Astrocyte (in vitro differentiated cells and primary cell): ENCODE measurements around the gene LAIR2. TPM values are rescaled to one million over a fixed set of nuclear protein-coding genes. Genes with fewer than 3 reads are reported as not detected.
"Not testable (repeated sequence)": the region's sequence is repeated elsewhere in the genome, so short reads cannot be mapped to it uniquely, and the experiment has no call there.

ENCODE experiments used
- DNase-seq: peaks from one replicate; pipeline ENCODE4 v3.0.0-alpha.2; 2010; ENCODE audit warnings: low read depth
- FAIRE-seq: peaks from 2 replicates; lab custom pipeline; 2011; peaks lifted over from hg19 to GRCh38; lab: Jason Lieb, UNC
- H2AFZ ChIP-seq: 2 replicates; pipeline ENCODE4 v1.6.0; 2012; ENCODE audit warnings: low read depth, low read length, inconsistent platforms
- H3K27ac ChIP-seq: 2 replicates; pipeline ENCODE4 v1.5.1; 2011; ENCODE audit warnings: low read depth, low read length, inconsistent platforms
- H3K27me3 ChIP-seq: 2 replicates; pipeline ENCODE4 v1.6.0; 2011; ENCODE audit warnings: low read length, inconsistent platforms; ENCODE audit not compliant: insufficient read depth
- H3K36me3 ChIP-seq: 2 replicates; pipeline ENCODE4 v1.5.1; 2011; ENCODE audit warnings: low read length, inconsistent platforms; ENCODE audit not compliant: insufficient read depth
- H3K4me1 ChIP-seq: 2 replicates; pipeline ENCODE4 v1.5.1; 2011; ENCODE audit warnings: low read length, inconsistent platforms; ENCODE audit not compliant: insufficient read depth
- H3K4me2 ChIP-seq: 2 replicates; pipeline ENCODE4 v1.6.0; 2012; ENCODE audit warnings: low read length, inconsistent platforms
- H3K4me3 ChIP-seq: 2 replicates; pipeline ENCODE4 v1.5.1; 2011; ENCODE audit warnings: low read depth, mild to moderate bottlenecking, low read length, inconsistent platforms; ENCODE audit not compliant: insufficient read depth
- H3K79me2 ChIP-seq: 2 replicates; pipeline ENCODE4 v1.6.0; 2012; ENCODE audit warnings: mild to moderate bottlenecking, low read length, inconsistent platforms; ENCODE audit not compliant: insufficient read depth
- H3K9ac ChIP-seq: 2 replicates; pipeline ENCODE4 v1.6.0; 2012; ENCODE audit warnings: mild to moderate bottlenecking, low read length, inconsistent platforms
- H3K9me3 ChIP-seq: 2 replicates; pipeline ENCODE4 v1.5.1; 2012; ENCODE audit warnings: low read depth, mild to moderate bottlenecking, low read length, inconsistent platforms; ENCODE audit not compliant: insufficient read depth
- H4K20me1 ChIP-seq: 2 replicates; pipeline ENCODE4 v1.6.0; 2012; ENCODE audit warnings: low read length, inconsistent platforms; ENCODE audit not compliant: insufficient read depth
- H3K27ac Mint-ChIP-seq: one replicate; pipeline ENCODE4 v1.8.0; 2021; ENCODE audit warnings: mild to moderate bottlenecking, mixed read lengths; ENCODE audit not compliant: unreplicated experiment
- H3K27me3 Mint-ChIP-seq: one replicate; pipeline ENCODE4 v1.8.0; 2021; ENCODE audit warnings: low read depth, mixed read lengths; ENCODE audit not compliant: unreplicated experiment
- H3K36me3 Mint-ChIP-seq: one replicate; pipeline ENCODE4 v1.8.0; 2021; ENCODE audit warnings: low read depth, mixed read lengths; ENCODE audit not compliant: unreplicated experiment
- H3K4me1 Mint-ChIP-seq: one replicate; pipeline ENCODE4 v1.8.0; 2021; ENCODE audit warnings: low read depth, mixed read lengths; ENCODE audit not compliant: unreplicated experiment
- H3K4me3 Mint-ChIP-seq: one replicate; pipeline ENCODE4 v1.8.0; 2021; ENCODE audit warnings: mild to moderate bottlenecking, moderate library complexity, mixed read lengths; ENCODE audit not compliant: unreplicated experiment
- H3K9me3 Mint-ChIP-seq: one replicate; pipeline ENCODE4 v1.8.0; 2021; ENCODE audit warnings: mild to moderate bottlenecking, mixed read lengths; ENCODE audit not compliant: unreplicated experiment
- CTCF ChIP-seq: IDR thresholded peaks from 2 replicates; pipeline ENCODE4 v1.5.1; 2011; ENCODE audit warnings: low read depth, mild to moderate bottlenecking, inconsistent platforms, low read length, moderate library complexity; ENCODE audit not compliant: insufficient read depth
- EZH2 ChIP-seq: IDR thresholded peaks from 2 replicates; pipeline ENCODE4 v1.6.1; 2012; ENCODE audit warnings: mild to moderate bottlenecking, low read length, inconsistent platforms; ENCODE audit not compliant: insufficient read depth
- total RNA-seq: library from RNA; stranded (reverse); gene quantifications from 2 replicates; pipeline ENCODE4 v1.2.1, GENCODE V29; 2021

Gene LAIR2
- total RNA-seq, 1 donor from 2014 or later = not detected

GRCh38 chr19:54489341-54489740 lies 13.3 kb upstream of the LAIR2 start:
- no peaks in the 10 kb centered on the region for H3K4me1 ChIP-seq
- H3K4me2 ChIP-seq = no peak overlapping the region
- Mint-ChIP-seq H3K4me1 (no peaks in the 10 kb centered on the region), H3K36me3 (no peaks in the 10 kb centered on the region), H3K27me3 (peaks cover 16% of the 10 kb centered on the region), H3K9me3 (peaks cover 14% of the 10 kb centered on the region), H3K4me3 (no peak overlapping the region), H3K27ac (no peak overlapping the region)
- no peaks in the 10 kb centered on the region for H3K9me3 ChIP-seq
- H3K27me3 ChIP-seq = no peaks in the 10 kb centered on the region
- no peak overlapping the region for H2AFZ ChIP-seq
- no peaks in the 10 kb centered on the region for H4K20me1 ChIP-seq
- TF ChIP-seq EZH2 = no peak
- no peak for FAIRE-seq
- H3K36me3 ChIP-seq = no peaks in the 10 kb centered on the region
- no peak overlapping the region for H3K9ac ChIP-seq
- DNase-seq = no peak
- H3K4me3 ChIP-seq = no peak overlapping the region
- no peak overlapping the region for H3K27ac ChIP-seq
- H3K79me2 ChIP-seq = no peaks in the 10 kb centered on the region

GRCh38 chr19:54489766-54490165 lies 12.9 kb upstream of the LAIR2 start:
- Mint-ChIP-seq H3K27me3 (peaks cover 14% of the 10 kb centered on the region), H3K4me3 (no peak overlapping the region), H3K4me1 (no peaks in the 10 kb centered on the region), H3K27ac (no peak overlapping the region), H3K36me3 (no peaks in the 10 kb centered on the region), H3K9me3 (peaks cover 14% of the 10 kb centered on the region)
- Histone ChIP-seq H3K4me3 (no peak overlapping the region), H4K20me1 (no peaks in the 10 kb centered on the region), H3K9me3 (no peaks in the 10 kb centered on the region), H3K27me3 (no peaks in the 10 kb centered on the region), H3K9ac (no peak overlapping the region), H2AFZ (no peak overlapping the region), H3K36me3 (no peaks in the 10 kb centered on the region), H3K4me1 (no peaks in the 10 kb centered on the region), H3K4me2 (no peak overlapping the region), H3K79me2 (no peaks in the 10 kb centered on the region), H3K27ac (no peak overlapping the region)
- TF ChIP-seq EZH2 = no peak
- no peak for TF ChIP-seq CTCF
- DNase-seq (no peak), FAIRE-seq (no peak)

GRCh38 chr19:54492568-54492967 lies 10.1 kb upstream of the LAIR2 start:
- Mint-ChIP-seq H3K4me1 (no peaks in the 10 kb centered on the region), H3K27ac (no peak overlapping the region), H3K9me3 (peaks cover 14% of the 10 kb centered on the region), H3K36me3 (no peaks in the 10 kb centered on the region), H3K4me3 (no peak overlapping the region), H3K27me3 (peaks cover 9% of the 10 kb centered on the region)
- no peak for DNase-seq
- no peak for TF ChIP-seq CTCF
- no peak for TF ChIP-seq EZH2
- H3K27me3 ChIP-seq = no peaks in the 10 kb centered on the region
- H3K9ac ChIP-seq = no peak overlapping the region
- no peak overlapping the region for H3K4me3 ChIP-seq
- no peaks in the 10 kb centered on the region for H3K9me3 ChIP-seq
- H3K27ac ChIP-seq = no peak overlapping the region
- H3K36me3 ChIP-seq = no peaks in the 10 kb centered on the region
- FAIRE-seq = no peak
- no peaks in the 10 kb centered on the region for H3K4me1 ChIP-seq
- no peak overlapping the region for H2AFZ ChIP-seq
- H3K79me2 ChIP-seq = no peaks in the 10 kb centered on the region
- H3K4me2 ChIP-seq = no peak overlapping the region
- no peaks in the 10 kb centered on the region for H4K20me1 ChIP-seq

GRCh38 chr19:54493056-54493455 lies 9.6 kb upstream of the LAIR2 start:
- H3K79me2 ChIP-seq, H2AFZ ChIP-seq, H3K36me3 Mint-ChIP-seq, H3K4me1 Mint-ChIP-seq, H3K36me3 ChIP-seq, H3K27ac ChIP-seq, DNase-seq, H3K4me2 ChIP-seq, H4K20me1 ChIP-seq, H3K4me3 Mint-ChIP-seq, H3K27me3 Mint-ChIP-seq, FAIRE-seq, H3K4me1 ChIP-seq, H3K4me3 ChIP-seq, H3K27ac Mint-ChIP-seq, H3K27me3 ChIP-seq, H3K9me3 ChIP-seq, H3K9ac ChIP-seq: not testable (repeated sequence)
- peaks cover 14% of the 10 kb centered on the region for H3K9me3 Mint-ChIP-seq
